NCI-H82 treated with DMSO at 0.1 percent for 48 hours (cell line): ENCODE results near the gene IRAK1.

Experiments used
- DNase-seq: peaks from one replicate; lab custom pipeline; 2025; ENCODE audit not compliant: unreplicated experiment; lab: John Stamatoyannopoulos, UW

IRAK1 gene

GRCh38 chrX:154019633-154020528 lies at the start of gene IRAK1:
Gene IRAK1 (minus strand): TSS chrX:154019902. CDS start chrX:154019812, 90 bp downstream.
- no peak for DNase-seq

- no peak for DNase-seq
Observed at GRCh38 chrX:154068560-154068959, 48.9 kb upstream of the IRAK1 start.

- no peak for DNase-seq
Observed at GRCh38 chrX:154064637-154065435, 45.1 kb upstream of the IRAK1 start.

GRCh38 chrX:154063234-154063633 lies 43.5 kb upstream of the IRAK1 start:
- peak; percentile 51 for DNase-seq

- no peak for DNase-seq
Observed at GRCh38 chrX:154061801-154062200, 42.1 kb upstream of the IRAK1 start.

- no peak for DNase-seq
Observed at GRCh38 chrX:154059729-154060245, 40.1 kb upstream of the IRAK1 start.

GRCh38 chrX:154059231-154059630 lies 39.5 kb upstream of the IRAK1 start:
- no peak for DNase-seq

- DNase-seq: no peak
Observed at GRCh38 chrX:154058214-154058997, 38.7 kb upstream of the IRAK1 start.

GRCh38 chrX:154057791-154058190 lies 38.1 kb upstream of the IRAK1 start:
- DNase-seq: no peak

- no peak for DNase-seq
Observed at GRCh38 chrX:154056770-154057241, 37.1 kb upstream of the IRAK1 start.

GRCh38 chrX:154051201-154051810 lies 31.6 kb upstream of the IRAK1 start:
- DNase-seq: peak; percentile 8

GRCh38 chrX:154050113-154050495 lies 30.4 kb upstream of the IRAK1 start:
- no peak for DNase-seq

GRCh38 chrX:154049209-154050112 lies 29.8 kb upstream of the IRAK1 start:
- DNase-seq: no peak

GRCh38 chrX:154048398-154048797 lies 28.7 kb upstream of the IRAK1 start:
- DNase-seq: no peak

GRCh38 chrX:154046940-154047610 lies 27.4 kb upstream of the IRAK1 start:
- no peak for DNase-seq

- DNase-seq: no peak
Observed at GRCh38 chrX:154046031-154046781, 26.5 kb upstream of the IRAK1 start.

GRCh38 chrX:154044091-154044490 lies 24.4 kb upstream of the IRAK1 start:
- DNase-seq: no peak
